Measurements from ENCODE around the gene EME1.

The EME1 gene

DNA sequence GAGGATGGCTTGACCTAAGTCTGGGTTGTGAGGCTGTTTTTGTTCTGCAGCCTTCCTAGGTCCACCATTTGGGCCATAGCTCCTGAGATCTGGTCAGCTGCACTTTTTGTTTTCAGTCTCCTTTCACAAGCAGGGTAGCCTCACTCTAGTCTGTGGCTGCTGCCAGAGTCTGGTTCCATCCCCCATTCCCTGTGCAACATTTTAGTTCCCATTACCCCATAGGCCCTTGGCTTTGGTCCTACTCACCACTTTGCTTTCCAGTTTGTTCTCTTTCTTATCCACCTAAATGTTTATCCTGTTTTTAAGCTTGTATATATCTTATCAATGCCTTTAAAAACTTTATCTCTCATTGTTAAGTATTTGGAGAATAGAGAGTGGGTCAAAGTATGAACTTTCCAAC, 33.6 kb upstream of the EME1 start:
- TF ChIP-seq CTCF (conservative IDR thresholded peaks at IDR 0.05; ENCODE audit: low read depth, low read length), result no peak
- no peak overlapping the region for H3K4me3 ChIP-seq (ENCODE audit: low read depth, low read length)
- no peak for DNase-seq (ENCODE audit: low read depth)

- H3K4me3 ChIP-seq (ENCODE audit: low read depth, low read length), result no peak overlapping the region
- TF ChIP-seq CTCF (conservative IDR thresholded peaks at IDR 0.05; ENCODE audit: low read depth, low read length), result no peak
- no peak for DNase-seq (ENCODE audit: low read depth)
Measured at GRCh38 chr17:50344731-50345365, 28.2 kb upstream of the EME1 start.

- no peak for TF ChIP-seq CTCF (conservative IDR thresholded peaks at IDR 0.05; ENCODE audit: low read depth, low read length)
- H3K4me3 ChIP-seq (ENCODE audit: low read depth, low read length), result peak within 1 kb of the TSS; percentile 85
- peak; percentile 80 for DNase-seq (ENCODE audit: low read depth)
Measured at GRCh38 chr17:50345432-50346312, 27.4 kb upstream of the EME1 start, which contains the start of gene XYLT2. Gene XYLT2, plus strand, starts transcription at chr17:50346126. Its CDS starts 15 bp downstream, at chr17:50346141.

DNA sequence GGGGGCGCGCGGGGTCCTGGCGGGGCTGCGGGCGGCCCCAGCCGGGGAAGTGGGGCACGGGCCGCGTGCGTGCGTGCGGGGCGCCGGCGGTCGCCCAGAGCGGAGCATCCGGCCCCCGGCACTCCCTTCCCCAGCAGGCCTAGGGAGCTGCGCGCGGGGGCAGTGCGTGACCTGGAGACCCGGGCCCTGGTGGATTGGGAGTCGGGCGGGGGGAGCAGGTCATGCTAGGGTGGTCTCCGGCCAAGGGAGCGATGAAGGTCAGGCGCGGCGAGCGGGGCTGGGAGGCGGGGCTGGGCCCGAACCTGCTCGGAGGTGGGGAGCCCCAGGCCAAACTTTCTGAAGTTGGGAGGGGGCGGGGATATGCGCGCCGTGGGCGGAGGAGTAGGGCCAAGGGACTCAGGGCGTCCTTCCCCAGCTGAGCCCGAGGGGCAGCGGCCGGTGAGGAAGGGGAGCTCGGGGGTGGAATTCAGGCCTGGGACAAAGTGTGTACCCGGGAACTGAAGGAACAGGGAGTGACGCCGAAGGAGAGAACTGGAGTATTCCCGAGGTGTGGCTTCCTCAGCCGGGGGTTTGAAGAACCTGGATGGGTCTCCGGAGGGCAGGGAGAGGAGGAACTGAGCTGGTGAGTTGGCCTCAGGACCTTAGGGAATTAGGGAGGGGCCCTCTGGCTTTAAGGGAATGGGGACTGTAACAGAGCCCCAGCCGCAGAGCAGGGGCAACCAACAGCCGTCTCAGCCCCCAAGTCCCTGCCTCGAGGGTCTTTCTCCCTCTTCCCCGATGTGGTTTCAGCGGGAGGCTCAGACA, 26.5 kb upstream of the EME1 start:
- H3K4me3 ChIP-seq (ENCODE audit: low read depth, low read length), result peak overlapping the region; percentile 85
- no peak for DNase-seq (ENCODE audit: low read depth)
- TF ChIP-seq CTCF (conservative IDR thresholded peaks at IDR 0.05; ENCODE audit: low read depth, low read length), result no peak

GRCh38 chr17:50347117-50347893, 25.7 kb upstream of the EME1 start:
- no peak for TF ChIP-seq CTCF (conservative IDR thresholded peaks at IDR 0.05; ENCODE audit: low read depth, low read length)
- DNase-seq (ENCODE audit: low read depth), result no peak
- H3K4me3 ChIP-seq (ENCODE audit: low read depth, low read length), result peak overlapping the region; percentile 85

DNA sequence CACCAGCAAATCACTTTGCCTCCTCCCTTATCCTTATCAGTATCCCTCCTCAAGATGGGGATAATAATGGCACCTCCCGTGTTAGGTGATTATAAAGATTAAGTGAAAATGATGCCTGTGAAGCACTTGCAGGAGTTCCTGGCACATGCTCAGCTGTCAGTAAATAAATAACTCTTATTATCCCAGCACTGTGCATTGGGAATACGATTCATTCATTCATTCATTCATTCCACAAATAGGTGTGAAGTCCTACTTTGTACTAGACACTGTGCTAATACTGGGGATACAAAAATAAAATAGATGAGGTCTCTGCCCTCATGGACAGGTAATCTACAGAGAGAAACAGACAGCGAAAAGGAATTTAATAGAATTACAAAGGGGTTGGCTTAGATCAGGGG, 25.1 kb upstream of the EME1 start:
- H3K4me3 ChIP-seq (ENCODE audit: low read depth, low read length), result no peak overlapping the region
- no peak for DNase-seq (ENCODE audit: low read depth)
- TF ChIP-seq CTCF (conservative IDR thresholded peaks at IDR 0.05; ENCODE audit: low read depth, low read length), result no peak

Data from choroid plexus epithelial cell (primary cell).